Measurements from ENCODE around the gene ZFP92.
"Not testable (repeated sequence)": the region's sequence is repeated elsewhere in the genome, so short reads cannot be mapped to it uniquely, and the experiment has no call there.

The ZFP92 gene

GRCh38 chrX:153386097-153386496 is 25.2 kb upstream of the ZFP92 start:
- no peak for DNase-seq (ENCODE audit: low read depth)

GRCh38 chrX:153387345-153387744 is 23.9 kb upstream of the ZFP92 start:
- DNase-seq (ENCODE audit: low read depth): no peak

DNA sequence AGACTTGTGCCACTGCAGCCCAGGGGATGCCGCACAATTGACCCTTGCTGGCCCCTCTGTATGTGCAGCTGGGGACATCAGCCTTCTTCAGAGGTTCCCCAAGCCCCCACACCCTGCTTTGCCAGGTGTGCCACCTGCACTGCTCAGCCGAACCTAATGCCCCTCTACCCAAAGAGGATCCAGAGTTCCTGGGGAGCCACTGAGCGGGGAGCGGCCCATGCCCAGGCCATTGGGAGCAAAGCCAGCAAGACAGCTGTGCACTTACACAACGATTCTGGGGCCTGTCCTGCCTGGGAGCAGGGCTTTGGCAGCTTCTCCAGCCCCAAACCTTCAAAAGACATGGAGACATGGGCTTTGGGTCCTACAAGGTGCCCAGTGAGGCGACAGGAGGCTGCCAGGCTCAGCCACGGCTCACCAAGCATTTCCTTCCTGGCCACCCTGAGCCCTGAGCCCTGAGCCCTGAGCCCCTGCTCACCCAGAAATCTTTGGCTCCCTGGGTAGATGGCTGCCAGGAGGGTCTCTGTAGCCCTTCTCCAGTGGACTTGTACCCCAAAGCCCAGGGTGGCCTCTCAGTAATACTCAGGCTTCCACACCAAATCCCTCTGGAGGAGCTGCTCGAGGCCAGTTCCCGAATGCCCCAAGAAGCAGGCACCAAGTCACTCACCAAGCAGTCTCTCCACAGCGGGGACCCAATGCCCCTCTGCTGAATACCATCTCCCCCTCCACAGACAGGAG is 23.1 kb upstream of the ZFP92 start:
- no peak for DNase-seq (ENCODE audit: low read depth)

GRCh38 chrX:153388722-153389459 is 22.4 kb upstream of the ZFP92 start:
- no peak for DNase-seq (ENCODE audit: low read depth)

GRCh38 chrX:153389460-153389768 is 21.9 kb upstream of the ZFP92 start:
- not testable (repeated sequence) for DNase-seq (ENCODE audit: low read depth)

GRCh38 chrX:153392642-153393321 is 18.5 kb upstream of the ZFP92 start:
- DNase-seq (ENCODE audit: low read depth): no peak

DNA sequence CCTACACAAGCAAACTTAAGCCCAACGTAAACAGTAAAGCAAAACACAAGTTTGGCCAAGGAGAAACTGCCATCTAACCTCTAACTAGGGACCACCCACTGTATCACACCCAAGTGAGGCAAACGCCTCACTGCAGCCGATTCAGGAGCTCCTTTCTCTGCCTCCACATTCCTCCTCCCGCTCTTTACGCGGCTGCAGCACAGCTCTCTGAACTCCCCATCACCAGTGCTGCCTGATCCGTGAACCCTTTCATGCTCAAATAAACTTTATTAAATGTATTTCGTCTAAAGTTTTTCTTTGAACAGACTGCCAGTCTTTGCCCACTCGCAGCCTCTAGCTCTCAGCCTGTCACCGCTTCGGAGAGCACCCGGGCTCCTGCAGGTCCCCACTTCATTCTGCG is 16.7 kb upstream of the ZFP92 start:
- no peak for DNase-seq (ENCODE audit: low read depth)

- no peak for DNase-seq (ENCODE audit: low read depth)
These were observed 15.5 kb upstream of the ZFP92 start for GRCh38 chrX:153395613-153396319.

DNA sequence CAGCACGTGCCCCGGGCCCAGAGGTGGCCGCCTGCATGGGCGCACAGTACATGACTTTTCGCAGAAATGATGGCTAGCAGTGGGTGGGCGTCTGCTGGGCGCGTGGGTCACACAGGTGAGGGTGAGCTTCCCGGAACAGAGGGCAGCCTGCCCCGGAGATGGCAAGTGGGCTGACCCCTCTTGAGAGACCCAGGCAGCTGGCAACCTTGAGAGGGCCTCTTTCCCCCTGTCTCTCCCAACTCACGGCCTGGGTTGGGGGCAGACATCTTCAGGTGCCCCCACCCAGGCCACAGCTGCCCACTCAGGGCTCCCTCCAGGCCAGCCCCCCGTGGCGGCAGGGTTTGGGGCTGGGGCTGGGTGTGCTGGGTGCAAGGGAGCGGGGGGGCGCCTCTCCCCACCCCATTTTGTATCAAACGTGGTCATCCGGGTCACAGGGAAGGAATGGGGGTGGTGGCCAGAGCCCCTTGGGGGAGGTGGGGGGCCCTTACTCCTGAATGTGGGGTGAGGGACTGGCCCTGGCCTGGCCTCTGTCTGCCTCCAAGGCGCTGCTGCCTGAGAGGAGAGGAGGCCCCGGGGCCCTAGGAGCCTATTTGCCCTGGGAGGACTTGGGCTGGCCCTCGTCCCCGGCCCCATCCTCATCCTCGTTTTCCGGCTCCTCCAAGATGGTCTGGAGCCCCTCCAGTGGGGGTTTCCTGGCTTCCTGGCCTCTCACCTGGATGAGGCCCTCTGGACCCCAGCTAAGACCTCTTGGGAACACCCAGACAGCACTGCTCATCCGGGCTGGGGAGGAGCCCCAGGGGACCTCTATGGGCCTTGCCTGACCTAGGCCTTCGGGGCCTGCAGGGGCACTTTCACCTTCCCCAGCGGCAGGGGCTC is 14.7 kb upstream of the ZFP92 start:
- DNase-seq (ENCODE audit: low read depth): no peak

GRCh38 chrX:153397256-153397960 is 13.9 kb upstream of the ZFP92 start:
- no peak for DNase-seq (ENCODE audit: low read depth)

- no peak for DNase-seq (ENCODE audit: low read depth)
These were observed 12.9 kb upstream of the ZFP92 start for GRCh38 chrX:153398275-153398960.

DNA sequence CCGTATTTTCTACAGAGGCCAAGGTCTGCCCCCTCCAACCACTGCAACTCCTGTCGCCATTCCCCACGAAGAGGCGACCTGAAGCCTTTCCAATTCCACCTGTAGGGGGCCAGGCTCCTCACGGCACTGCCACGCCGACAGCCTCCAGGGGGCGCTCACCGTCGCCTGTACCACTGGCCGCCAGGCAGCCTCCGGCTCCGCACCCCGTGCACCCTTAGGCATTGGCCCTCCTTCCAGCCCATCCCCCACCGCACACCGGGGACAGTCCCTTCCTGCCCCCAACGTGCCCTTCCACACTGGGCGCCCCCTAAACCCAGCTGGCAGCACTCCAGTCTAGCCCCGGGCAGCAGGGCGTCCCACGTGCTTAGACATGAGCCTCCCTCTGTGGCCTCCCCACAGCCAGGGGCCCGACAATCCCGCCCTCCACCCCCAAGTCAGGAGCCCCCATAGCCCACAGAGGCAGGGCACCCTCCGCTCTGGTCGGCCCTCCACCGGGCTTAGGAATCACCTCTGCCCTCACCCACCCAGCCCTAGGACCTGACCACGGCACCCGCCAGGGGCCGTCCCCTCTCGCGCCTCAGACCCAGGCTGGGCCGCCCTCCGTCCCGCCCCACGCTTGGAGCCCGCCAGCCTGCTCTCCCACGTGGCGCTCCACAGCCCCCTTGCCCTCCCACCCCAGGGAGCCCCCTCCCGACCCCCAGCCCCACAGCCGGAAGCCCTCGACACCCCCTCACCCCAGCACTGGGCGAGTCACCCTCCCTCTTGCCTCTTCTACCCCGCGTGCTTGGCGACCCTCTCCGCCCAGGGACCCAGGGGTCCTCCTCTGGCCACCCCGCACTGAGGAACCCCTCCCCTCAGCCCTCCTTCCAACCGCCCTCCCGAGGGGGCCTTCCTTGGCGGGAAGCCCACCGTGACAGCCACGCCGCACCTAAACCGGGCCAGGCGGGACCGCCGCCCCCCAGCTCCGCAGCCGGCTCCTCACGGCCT is 10.8 kb upstream of the ZFP92 start:
- peak; percentile 31 for DNase-seq (ENCODE audit: low read depth)

DNA sequence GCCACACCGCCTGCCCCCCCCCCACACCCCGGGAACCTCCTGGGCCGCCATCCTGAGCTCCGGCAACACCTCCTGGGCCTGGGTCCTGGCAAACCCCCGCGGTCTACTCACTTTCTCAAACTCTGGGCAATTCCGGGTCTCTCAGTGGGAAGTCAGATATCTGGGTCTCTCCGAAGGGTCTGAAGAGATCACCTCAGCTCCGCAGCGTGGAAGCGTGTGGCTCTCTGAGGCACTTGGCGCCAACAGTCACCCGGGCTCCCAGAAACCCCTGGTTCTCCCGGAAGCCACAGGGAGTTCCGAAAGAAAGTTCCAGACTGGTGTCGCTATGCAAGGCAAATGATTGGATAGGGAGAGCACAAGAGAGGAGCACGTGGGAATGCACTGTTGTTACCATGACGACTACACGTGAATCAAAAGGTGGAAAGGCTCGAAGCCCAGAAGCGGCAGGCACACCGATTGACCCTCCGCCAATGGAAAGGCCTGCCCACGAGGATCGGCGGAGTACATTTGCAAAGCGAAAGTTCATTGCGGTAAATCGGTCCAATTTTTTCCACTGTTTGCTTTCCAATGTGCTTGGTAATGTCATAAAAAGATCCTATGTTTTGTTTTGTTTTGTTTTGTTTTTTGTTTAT is 10.0 kb upstream of the ZFP92 start, which contains the start of gene PNMA6E:
PNMA6E (minus strand) TSS at position 218 of the 632 bp plus-strand sequence. CDS start 2,501 bp downstream, outside the sequence.
- no peak for DNase-seq (ENCODE audit: low read depth)

DNA sequence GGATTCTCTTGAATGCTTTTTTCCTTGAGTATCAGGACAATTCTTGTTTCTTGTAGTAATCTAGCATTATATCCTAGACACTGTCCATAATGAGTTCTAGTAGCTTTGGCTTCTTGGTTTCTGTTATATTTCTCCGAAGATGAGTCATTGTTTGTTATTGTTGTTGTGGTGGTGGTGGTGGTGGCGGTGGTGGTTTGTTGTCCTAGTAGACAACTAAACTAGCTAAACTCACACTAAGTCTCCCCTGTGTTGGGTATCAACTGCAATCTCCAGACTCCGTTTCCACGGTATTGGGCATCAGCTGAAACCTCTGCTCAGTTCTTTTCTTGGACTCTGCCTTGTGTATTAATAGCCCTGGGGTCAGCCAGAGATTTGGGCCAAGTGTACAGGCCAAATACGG is 6.9 kb upstream of the ZFP92 start:
- DNase-seq (ENCODE audit: low read depth): not testable (repeated sequence)

- DNase-seq (ENCODE audit: low read depth): no peak
These were observed 5.8 kb upstream of the ZFP92 start for GRCh38 chrX:153405426-153405825.

GRCh38 chrX:153406011-153406410 is 5.3 kb upstream of the ZFP92 start:
- DNase-seq (ENCODE audit: low read depth): no peak

GRCh38 chrX:153406903-153407302 is 4.4 kb upstream of the ZFP92 start:
- no peak for DNase-seq (ENCODE audit: low read depth)

- no peak for DNase-seq (ENCODE audit: low read depth)
These were observed 3.5 kb upstream of the ZFP92 start for GRCh38 chrX:153407736-153408135.

All from T follicular helper cell (primary cell).